ENCODE data around the gene SLC23A1. TPM values are rescaled to one million over a fixed set of nuclear protein-coding genes. Genes with fewer than 3 reads are reported as not detected.

The SLC23A1 gene
- total and polyA plus RNA-seq, 2 donors (not counting 1 experiment from before 2014, with no cell fraction given), result 5.8 to 9.6 TPM

DNA sequence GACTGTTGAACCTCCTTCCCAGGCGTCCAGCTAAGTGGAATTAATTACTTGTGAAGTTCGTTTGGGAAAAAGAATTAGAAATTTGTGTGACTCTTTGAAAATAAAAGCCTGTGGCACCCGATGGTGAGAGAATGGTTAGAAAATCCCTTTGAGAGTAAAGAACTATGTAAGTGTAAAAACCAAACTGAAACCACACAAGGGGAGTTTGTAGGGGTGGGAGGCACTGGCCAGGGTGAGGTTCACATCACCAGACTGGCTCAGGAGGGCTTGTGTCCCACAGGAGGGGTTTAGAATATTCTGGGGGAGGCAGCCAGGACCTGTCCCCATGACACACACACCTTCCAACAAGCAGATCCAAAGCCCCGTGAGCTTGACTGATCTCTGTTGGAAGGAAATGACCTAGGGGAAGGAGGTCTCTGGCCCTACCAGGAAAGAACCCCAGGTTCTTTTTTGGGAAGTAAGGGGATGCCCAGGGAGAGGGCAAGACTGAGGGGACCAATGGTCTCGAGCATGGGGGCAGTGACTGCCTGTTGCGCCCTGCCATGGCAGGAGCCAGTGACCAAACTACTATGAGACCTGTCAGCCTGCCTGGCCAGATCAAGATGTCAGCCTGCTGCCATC, 16.5 kb upstream of the SLC23A1 start:
- ATAC-seq (ENCODE audit: low read depth), result no peak
- CTCF ChIA-PET, result no interaction called here

DNA sequence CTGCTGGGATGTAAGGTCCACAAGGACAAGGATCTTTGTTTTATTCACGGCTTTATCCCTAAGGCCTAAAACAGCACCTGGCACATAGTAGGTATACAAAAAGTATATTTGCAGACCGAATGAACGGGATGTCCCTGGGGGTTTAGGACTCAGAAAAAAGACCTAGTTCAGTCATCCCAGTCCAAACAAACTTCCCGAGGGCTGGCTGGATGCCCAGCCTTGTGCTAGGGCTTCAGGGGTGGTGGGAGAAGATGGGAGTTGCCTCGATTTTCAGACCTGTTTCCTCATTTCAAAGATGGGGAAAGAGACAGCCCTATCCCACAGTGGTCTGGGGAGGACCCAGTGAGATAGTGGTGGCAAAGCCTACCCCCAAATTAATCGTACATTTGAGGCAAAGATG, 14.8 kb upstream of the SLC23A1 start:
- no peaks in the 10 kb centered on the region for H3K36me3 ChIP-seq (replicated peaks in 1 of 2; ENCODE audit: control extremely low read depth in 1 of 2, control insufficient read depth in 1 of 2, extremely low read depth in 1 of 2, insufficient read depth in 2 of 2, low read length in 1 of 2)
- H3K27ac ChIP-seq (ENCODE audit: low read length in 2 of 2), result no peak overlapping the region
- TF ChIP-seq, protein P1, sequence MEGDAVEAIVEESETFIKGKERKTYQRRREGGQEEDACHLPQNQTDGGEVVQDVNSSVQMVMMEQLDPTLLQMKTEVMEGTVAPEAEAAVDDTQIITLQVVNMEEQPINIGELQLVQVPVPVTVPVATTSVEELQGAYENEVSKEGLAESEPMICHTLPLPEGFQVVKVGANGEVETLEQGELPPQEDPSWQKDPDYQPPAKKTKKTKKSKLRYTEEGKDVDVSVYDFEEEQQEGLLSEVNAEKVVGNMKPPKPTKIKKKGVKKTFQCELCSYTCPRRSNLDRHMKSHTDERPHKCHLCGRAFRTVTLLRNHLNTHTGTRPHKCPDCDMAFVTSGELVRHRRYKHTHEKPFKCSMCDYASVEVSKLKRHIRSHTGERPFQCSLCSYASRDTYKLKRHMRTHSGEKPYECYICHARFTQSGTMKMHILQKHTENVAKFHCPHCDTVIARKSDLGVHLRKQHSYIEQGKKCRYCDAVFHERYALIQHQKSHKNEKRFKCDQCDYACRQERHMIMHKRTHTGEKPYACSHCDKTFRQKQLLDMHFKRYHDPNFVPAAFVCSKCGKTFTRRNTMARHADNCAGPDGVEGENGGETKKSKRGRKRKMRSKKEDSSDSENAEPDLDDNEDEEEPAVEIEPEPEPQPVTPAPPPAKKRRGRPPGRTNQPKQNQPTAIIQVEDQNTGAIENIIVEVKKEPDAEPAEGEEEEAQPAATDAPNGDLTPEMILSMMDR (IDR thresholded peaks at IDR 0.05), result no peak
- no peak for TF ChIP-seq EZH2 (IDR thresholded peaks at IDR 0.05; ENCODE audit: borderline replicate concordance, insufficient read depth, low read depth, low read length, poor library complexity, severe bottlenecking)
- H3K27ac Mint-ChIP-seq, result no peak overlapping the region
- H3K9ac ChIP-seq (ENCODE audit: low read length), result no peak overlapping the region
- no peak for ATAC-seq (ENCODE audit: low read depth)
- ChIA-PET POLR2A (no interaction called here), CTCF (no interaction called here)
- peaks cover 7% of the 10 kb centered on the region for H4K20me1 ChIP-seq (ENCODE audit: control insufficient read depth, insufficient read depth, low read length, poor library complexity, severe bottlenecking)
- H3K4me2 ChIP-seq (replicated peaks; ENCODE audit: low read depth, low read length, poor library complexity, severe bottlenecking), result no peak overlapping the region
- intact Hi-C loops (cut with micrococcal nuclease), result no loop called here
- H3K4me3 ChIP-seq (ENCODE audit: control extremely low read depth in 1 of 5, extremely low read depth in 1 of 5, insufficient read depth in 1 of 5, low read depth in 2 of 5, low read length in 4 of 5), result no peak overlapping the region
- no peaks in the 10 kb centered on the region for H3K27me3 ChIP-seq (replicated peaks in 1 of 4; ENCODE audit: control extremely low read depth in 1 of 4, control insufficient read depth in 3 of 4, insufficient read depth in 4 of 4, low read length in 3 of 4)
- H3K9me3 Mint-ChIP-seq (ENCODE audit: insufficient read depth), result no peaks in the 10 kb centered on the region
- WGBS (ENCODE audit: insufficient coverage), result 80% methylated on average over 1 of the region's 6 CpGs
- no peak overlapping the region for H2AFZ ChIP-seq (ENCODE audit: insufficient read depth, low read depth, low read length, poor library complexity, severe bottlenecking)
- peaks cover 8% of the 10 kb centered on the region for H3K79me2 ChIP-seq (ENCODE audit: control insufficient read depth, insufficient read depth, low read length)
- H3K9me3 ChIP-seq (ENCODE audit: control extremely low read depth in 1 of 3, control insufficient read depth in 2 of 3, insufficient read depth in 1 of 3, low read length in 2 of 3), result no peaks in the 10 kb centered on the region
- DNase-seq, result no peak
- peaks cover 6 to 18% of the 10 kb centered on the region in 2 donors for H3K4me1 ChIP-seq (ENCODE audit: control insufficient read depth in 2 of 2, insufficient read depth in 2 of 2, low read length in 2 of 2)
- peaks cover 8% of the 10 kb centered on the region for H3K4me1 Mint-ChIP-seq
- no peak overlapping the region for H3K4me3 Mint-ChIP-seq
- no peaks in the 10 kb centered on the region for H3K27me3 Mint-ChIP-seq

More for the DNA sequence above, 16.5 kb upstream of the SLC23A1 start:
- no peak overlapping the region for H2AFZ ChIP-seq (ENCODE audit: insufficient read depth, low read depth, low read length, poor library complexity, severe bottlenecking)
- no peaks in the 10 kb centered on the region for H3K27me3 Mint-ChIP-seq
- 66% methylated on average over 5 of the region's 6 CpGs for WGBS (ENCODE audit: insufficient coverage)
- H3K4me3 ChIP-seq (ENCODE audit: control extremely low read depth in 1 of 5, extremely low read depth in 1 of 5, insufficient read depth in 1 of 5, low read depth in 2 of 5, low read length in 4 of 5), result no peak overlapping the region
- no peak overlapping the region for H3K27ac ChIP-seq (ENCODE audit: low read length in 2 of 2)
- no peak overlapping the region for H3K9ac ChIP-seq (ENCODE audit: low read length)
- H3K9me3 Mint-ChIP-seq (ENCODE audit: insufficient read depth), result no peaks in the 10 kb centered on the region
- H3K36me3 ChIP-seq (replicated peaks in 1 of 2; ENCODE audit: control extremely low read depth in 1 of 2, control insufficient read depth in 1 of 2, extremely low read depth in 1 of 2, insufficient read depth in 2 of 2, low read length in 1 of 2), result no peaks in the 10 kb centered on the region
- peaks cover 10 to 17% of the 10 kb centered on the region in 2 donors for H3K4me1 ChIP-seq (ENCODE audit: control insufficient read depth in 2 of 2, insufficient read depth in 2 of 2, low read length in 2 of 2)
- no peaks in the 10 kb centered on the region for H3K9me3 ChIP-seq (ENCODE audit: control extremely low read depth in 1 of 3, control insufficient read depth in 2 of 3, insufficient read depth in 1 of 3, low read length in 2 of 3)
- H3K4me1 Mint-ChIP-seq, result peaks cover 25% of the 10 kb centered on the region
- POLR2A ChIA-PET, result interaction anchor here (0.6 kb wide), 1 partner anchor 1235 kb away, joined by 8 read pairs; no protein-coding TSS in a partner anchor
- no peaks in the 10 kb centered on the region for H3K27me3 ChIP-seq (replicated peaks in 1 of 4; ENCODE audit: control extremely low read depth in 1 of 4, control insufficient read depth in 3 of 4, insufficient read depth in 4 of 4, low read length in 3 of 4)
- DNase-seq, result no peak
- H3K27ac Mint-ChIP-seq, result no peak overlapping the region
- TF ChIP-seq, protein P1 (IDR thresholded peaks at IDR 0.05), result no peak
- no peak for TF ChIP-seq EZH2 (IDR thresholded peaks at IDR 0.05; ENCODE audit: borderline replicate concordance, insufficient read depth, low read depth, low read length, poor library complexity, severe bottlenecking)
- H3K79me2 ChIP-seq (ENCODE audit: control insufficient read depth, insufficient read depth, low read length), result no peaks in the 10 kb centered on the region
- H3K4me3 Mint-ChIP-seq, result no peak overlapping the region
- no peak overlapping the region for H3K4me2 ChIP-seq (replicated peaks; ENCODE audit: low read depth, low read length, poor library complexity, severe bottlenecking)
- intact Hi-C loops (cut with micrococcal nuclease), result loop anchor here (10.0 kb wide), 3 partner anchors 235 to 935 kb away; partner anchors contain the start of gene EGR1
- peaks cover 4% of the 10 kb centered on the region for H4K20me1 ChIP-seq (ENCODE audit: control insufficient read depth, insufficient read depth, low read length, poor library complexity, severe bottlenecking)
